ENCODE measurements around the gene F8. TPM values are rescaled to one million over a fixed set of nuclear protein-coding genes. Genes with fewer than 3 reads are reported as not detected.

Gene F8
- total RNA-seq, 1 experiment from 2014 or later: 2.6 TPM

GRCh38 chrX:154806837-154807501, 215.6 kb downstream of the F8 start:
- no peak overlapping the region for H3K4me2 ChIP-seq (ENCODE audit: low read length)
- no peak overlapping the region for H2AFZ ChIP-seq (ENCODE audit: low read depth, low read length, poor library complexity, severe bottlenecking)
- intact Hi-C loops (cut with micrococcal nuclease): no loop called here
- H3K27me3 ChIP-seq (ENCODE audit: insufficient read depth, low read length): no peaks in the 10 kb centered on the region
- H3K4me1 ChIP-seq (ENCODE audit: control insufficient read depth in 1 of 2, insufficient read depth in 2 of 2, low read length in 2 of 2): peaks cover 3 to 14% of the 10 kb centered on the region in 2 experiments; a peak in 1 of 4 replicates
- H3K36me3 ChIP-seq (ENCODE audit: control insufficient read depth in 1 of 2, insufficient read depth in 2 of 2, low read length in 2 of 2): no peaks in the 10 kb centered on the region
- ATAC-seq: no peak
- no peak for DNase-seq (ENCODE audit: low read depth, low spot score)
- H3K9me2 ChIP-seq (ENCODE audit: insufficient read depth): no peaks in the 10 kb centered on the region
- POLR2A ChIA-PET: no interaction called here
- RAD21 ChIA-PET (ENCODE audit: low non-redundant PET in 1 of 2, low total read pairs in 2 of 2, uncharacterized antibody in 2 of 2, unreplicated experiment in 2 of 2): no interaction called here
- H4K20me1 ChIP-seq (ENCODE audit: insufficient read depth): no peaks in the 10 kb centered on the region
- TF ChIP-seq TCF7L2 (IDR thresholded peaks at IDR 0.05; ENCODE audit: borderline replicate concordance, extremely low read depth, insufficient read depth, insufficient read length) (no peak), YY1 (IDR thresholded peaks at IDR 0.05; ENCODE audit: extremely low read depth, insufficient replicate concordance, low read depth, low read length) (no peak), EZH2 (IDR thresholded peaks at IDR 0.05) (no peak), SIN3A (IDR thresholded peaks at IDR 0.05; ENCODE audit: low read depth) (no peak), ELF1 (IDR thresholded peaks at IDR 0.05; ENCODE audit: borderline replicate concordance, low read depth) (no peak), ZBTB33 (IDR thresholded peaks at IDR 0.05; ENCODE audit: extremely low read depth, insufficient replicate concordance, low read length) (no peak), CEBPB (IDR thresholded peaks at IDR 0.05; ENCODE audit: low read depth) (no peak), ATF3 (IDR thresholded peaks at IDR 0.05) (no peak), FOSL1 (IDR thresholded peaks at IDR 0.05; ENCODE audit: low read depth) (no peak), REST (IDR thresholded peaks at IDR 0.05; ENCODE audit: low read depth) (no peak)
- no peak overlapping the region for H3K27ac ChIP-seq (ENCODE audit: low read depth, low read length)
- no peaks in the 10 kb centered on the region for H3K79me2 ChIP-seq (ENCODE audit: insufficient read depth, low read length)
- BruUV-seq (replicated peaks): no TSS peak
- H3K9me3 ChIP-seq (ENCODE audit: control insufficient read depth in 1 of 2, insufficient read depth in 1 of 2, low read depth in 1 of 2, low read length in 2 of 2): no peaks in the 10 kb centered on the region
- H3K4me3 ChIP-seq (replicated peaks in 1 of 2; ENCODE audit: low read depth in 1 of 2, low read length in 2 of 2): no peak overlapping the region
- CTCF ChIA-PET: no interaction called here
- H3K9ac ChIP-seq (ENCODE audit: low read length): no peak overlapping the region
